GM18507 (cell line): ENCODE data around the gene OLIG1.

Source experiments
- DNase-seq: peaks from one replicate; pipeline ENCODE4 v3.0.0; 2011; ENCODE audit warnings: low read depth; ENCODE audit not compliant: insufficient read length; ENCODE audit errors: extremely low spot score
- FAIRE-seq: peaks from 2 replicates; lab custom pipeline; 2011; peaks lifted over from hg19 to GRCh38; lab: Jason Lieb, UNC

Gene OLIG1

DNA sequence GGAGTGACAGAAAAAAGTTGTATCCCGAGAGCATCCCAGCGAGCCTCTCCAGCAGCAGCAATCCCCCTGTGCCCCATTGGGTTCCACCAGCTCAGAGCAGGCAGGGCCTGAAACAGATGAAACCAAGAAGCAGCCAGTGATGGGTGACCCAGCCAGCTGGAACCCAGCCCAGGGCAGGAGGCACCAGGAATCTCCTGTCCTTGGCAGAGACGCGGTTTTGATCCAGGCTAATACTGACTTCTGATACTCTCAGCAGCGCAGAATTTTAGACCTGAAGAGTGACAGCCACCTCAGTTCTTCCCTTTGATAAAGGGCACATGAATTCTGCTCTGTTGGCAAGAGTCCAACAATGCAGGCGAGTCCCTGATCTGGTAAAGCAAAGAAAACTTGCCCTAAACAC is 11.4 kb upstream of the OLIG1 start:
- no peak for DNase-seq
- no peak for FAIRE-seq

DNA sequence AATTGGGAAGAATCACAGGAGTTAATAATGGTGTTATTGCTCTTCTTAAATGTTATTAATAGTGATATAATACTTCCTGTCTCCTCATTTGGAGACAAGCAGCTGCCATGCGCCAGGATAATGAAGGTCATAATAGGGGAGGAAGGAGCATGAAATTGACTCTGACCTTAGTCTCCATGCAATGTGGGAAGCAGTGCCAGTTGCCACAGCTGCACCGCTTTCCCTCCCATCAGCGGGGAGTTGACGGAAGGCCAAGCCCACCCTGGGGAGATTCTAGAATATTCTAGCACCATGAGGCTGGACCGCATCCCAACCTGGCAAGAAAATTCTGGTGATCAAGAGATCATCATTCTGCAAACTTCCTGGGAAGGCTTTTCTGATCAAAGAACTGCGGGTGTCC is 11.0 kb upstream of the OLIG1 start:
- FAIRE-seq (no peak), DNase-seq (no peak)

DNA sequence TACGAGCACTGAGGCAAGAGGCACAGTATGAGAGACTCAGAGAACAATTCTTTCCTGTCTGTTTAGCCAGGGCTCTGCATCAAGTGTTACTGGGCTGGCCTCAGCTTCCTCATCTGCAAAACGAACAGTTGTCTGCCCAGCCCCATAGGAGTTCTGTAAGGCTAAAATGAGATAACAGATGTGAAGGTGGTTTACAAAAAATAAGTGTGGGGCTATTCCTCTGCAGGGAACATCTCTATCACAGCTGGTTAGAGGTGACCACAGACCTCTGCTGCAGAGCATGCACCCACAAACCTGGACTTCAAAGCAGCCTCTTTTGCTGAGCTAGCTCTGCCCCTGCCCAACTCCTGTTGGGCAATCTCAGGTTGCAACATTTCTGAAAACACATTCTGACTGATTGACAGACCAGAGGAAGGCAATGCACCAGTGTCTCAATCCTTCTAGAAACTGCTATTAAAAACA is 10.5 kb upstream of the OLIG1 start:
- DNase-seq (no peak), FAIRE-seq (no peak)

- FAIRE-seq: no peak
These were observed 8.7 kb upstream of the OLIG1 start for GRCh38 chr21:33061233-33061632.

DNA sequence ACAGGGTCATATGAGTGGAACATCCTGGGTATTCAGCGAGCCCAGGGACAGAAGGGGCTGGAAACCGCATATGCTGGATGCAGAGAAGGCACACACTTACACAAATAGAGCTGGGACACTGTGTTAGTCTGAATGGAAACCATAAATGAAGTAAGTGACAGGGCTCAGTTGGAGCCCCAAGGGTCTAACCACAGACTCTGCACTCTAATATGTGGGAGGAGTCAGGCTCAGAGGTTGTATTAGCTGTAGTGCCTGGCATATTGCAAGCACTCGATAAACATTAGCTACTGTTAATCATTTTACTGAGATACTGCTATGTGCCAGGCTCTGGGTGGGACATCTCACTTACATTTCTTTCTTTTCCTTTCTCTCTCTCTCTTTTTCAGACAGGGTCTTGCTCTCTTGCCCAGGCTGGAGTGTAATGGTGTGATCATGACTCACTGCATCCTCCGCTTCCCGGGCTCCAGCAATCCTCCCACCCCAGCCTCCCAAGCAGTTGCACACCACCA is 6.5 kb upstream of the OLIG1 start:
- FAIRE-seq: no peak
- no peak for DNase-seq

More at GRCh38 chr21:33061233-33061632, 8.7 kb upstream of the OLIG1 start:
- no peak for DNase-seq

DNA sequence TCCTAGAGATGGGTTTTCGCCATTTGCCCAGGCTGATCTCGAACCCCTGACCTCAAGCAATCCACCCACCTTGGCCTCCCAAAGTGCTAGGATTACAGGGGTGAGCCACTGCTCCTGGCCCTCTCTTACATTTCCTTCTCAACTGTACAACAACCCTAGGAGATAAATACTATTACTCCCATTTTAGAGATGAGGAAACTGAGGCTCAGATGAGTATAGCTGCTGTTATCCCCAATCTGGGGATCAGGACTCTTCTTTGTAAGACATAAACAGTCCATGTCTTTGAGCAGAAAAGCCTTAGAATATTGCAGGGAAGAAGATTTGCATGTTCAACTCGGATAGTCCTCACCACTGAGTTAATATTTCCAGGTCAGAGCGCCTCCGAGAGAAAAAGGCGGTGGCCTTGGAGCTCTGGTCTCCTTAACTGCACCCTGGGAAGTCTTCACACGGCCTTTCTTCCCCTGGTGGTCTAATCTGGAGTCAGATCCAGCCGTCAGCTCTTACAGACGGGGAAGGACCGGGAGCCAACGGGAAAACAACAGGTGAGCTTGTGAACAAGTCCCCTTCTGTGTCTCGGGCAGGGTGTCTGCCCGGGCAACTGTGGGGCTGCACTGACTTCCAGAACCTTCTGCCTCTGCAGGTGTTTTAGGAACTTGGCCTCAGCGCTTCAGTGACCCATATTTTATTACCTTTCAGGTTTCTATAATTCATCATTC is 5.9 kb upstream of the OLIG1 start:
- FAIRE-seq: no peak

DNA sequence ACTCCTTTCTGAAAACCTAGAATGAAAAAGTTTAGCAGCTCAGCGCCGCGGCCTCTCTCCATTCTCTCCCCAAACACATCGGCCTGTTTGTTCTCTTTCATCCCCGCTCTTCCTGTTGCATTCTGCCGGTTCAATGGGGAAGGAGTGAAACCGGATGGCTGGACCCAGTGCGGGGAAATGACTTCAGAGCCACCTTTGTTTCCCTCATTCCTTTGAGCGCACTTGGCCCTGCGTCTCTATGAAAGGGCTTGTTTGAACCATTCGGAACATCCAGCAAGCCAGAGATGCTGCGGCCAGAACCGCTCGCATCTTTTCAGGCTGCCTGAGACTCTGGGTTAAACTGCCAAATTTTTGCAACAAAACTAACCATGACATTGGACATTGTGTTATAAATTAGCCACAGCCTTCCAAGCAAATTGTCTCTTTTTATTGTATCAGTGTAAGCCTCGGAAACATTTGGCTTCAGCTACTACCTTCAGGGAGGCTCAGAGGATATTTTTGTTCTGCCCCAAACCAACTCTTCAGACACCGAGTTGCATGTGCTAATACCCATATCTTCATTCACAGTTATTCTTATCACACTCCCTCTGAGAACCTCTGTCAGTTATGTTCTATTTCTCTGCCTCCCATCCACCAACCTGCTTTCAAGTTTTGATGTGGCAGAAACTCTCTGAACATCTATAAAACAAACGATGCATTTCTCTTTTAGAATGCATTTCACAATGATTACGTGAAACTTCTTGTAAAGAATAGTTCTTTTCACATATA is 5.1 kb upstream of the OLIG1 start:
- DNase-seq (no peak), FAIRE-seq (no peak)

More for the DNA sequence above, 5.9 kb upstream of the OLIG1 start:
- no peak for DNase-seq

- DNase-seq (no peak), FAIRE-seq (no peak)
These were observed 2.9 kb upstream of the OLIG1 start for GRCh38 chr21:33067043-33067442.

- DNase-seq: no peak
- no peak for FAIRE-seq
These were observed 2.5 kb upstream of the OLIG1 start for GRCh38 chr21:33067457-33067856.

- FAIRE-seq: no peak
- DNase-seq: no peak
These were observed 698 bp upstream of the OLIG1 start for GRCh38 chr21:33069243-33069642.

GRCh38 chr21:33069645-33069993 is 322 bp upstream of the OLIG1 start:
- no peak for DNase-seq
- FAIRE-seq: no peak

DNA sequence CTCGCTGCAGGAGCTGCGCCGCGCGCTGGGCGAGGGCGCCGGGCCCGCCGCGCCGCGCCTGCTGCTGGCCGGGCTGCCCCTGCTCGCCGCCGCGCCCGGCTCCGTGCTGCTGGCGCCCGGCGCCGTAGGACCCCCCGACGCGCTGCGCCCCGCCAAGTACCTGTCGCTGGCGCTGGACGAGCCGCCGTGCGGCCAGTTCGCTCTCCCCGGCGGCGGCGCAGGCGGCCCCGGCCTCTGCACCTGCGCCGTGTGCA is 730 bp downstream of the OLIG1 start:
- no peak for FAIRE-seq
- DNase-seq: no peak

DNA sequence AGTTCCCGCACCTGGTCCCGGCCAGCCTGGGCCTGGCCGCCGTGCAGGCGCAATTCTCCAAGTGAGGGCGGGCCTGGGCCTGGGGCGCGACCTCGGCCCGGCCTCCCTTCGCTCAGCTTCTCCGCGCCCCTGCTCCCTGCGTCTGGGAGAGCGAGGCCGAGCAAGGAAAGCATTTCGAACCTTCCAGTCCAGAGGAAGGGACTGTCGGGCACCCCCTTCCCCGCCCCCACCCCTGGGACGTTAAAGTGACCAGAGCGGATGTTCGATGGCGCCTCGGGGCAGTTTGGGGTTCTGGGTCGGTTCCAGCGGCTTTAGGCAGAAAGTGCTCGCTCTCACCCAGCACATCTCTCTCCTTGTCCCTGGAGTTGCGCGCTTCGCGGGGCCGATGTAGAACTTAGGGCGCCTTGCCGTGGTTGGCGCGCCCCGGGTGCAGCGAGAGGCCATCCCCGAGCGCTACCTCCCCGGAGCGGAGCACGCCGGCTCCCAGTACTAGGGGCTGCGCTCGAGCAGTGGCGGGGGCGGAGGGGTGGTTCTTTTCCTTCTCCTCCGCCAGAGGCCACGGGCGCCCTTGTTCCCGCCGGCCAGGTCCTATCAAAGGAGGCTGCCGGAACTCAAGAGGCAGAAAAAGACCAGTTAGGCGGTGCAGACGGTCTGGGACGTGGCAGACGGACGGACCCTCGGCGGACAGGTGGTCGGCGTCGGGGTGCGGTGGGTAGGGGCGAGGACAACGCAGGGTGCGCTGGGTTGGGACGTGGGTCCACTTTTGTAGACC is 1.2 kb downstream of the OLIG1 start:
- DNase-seq: no peak
- FAIRE-seq: no peak

GRCh38 chr21:33071770-33072306 is 1.9 kb downstream of the OLIG1 start:
- DNase-seq (no peak), FAIRE-seq (no peak)

DNA sequence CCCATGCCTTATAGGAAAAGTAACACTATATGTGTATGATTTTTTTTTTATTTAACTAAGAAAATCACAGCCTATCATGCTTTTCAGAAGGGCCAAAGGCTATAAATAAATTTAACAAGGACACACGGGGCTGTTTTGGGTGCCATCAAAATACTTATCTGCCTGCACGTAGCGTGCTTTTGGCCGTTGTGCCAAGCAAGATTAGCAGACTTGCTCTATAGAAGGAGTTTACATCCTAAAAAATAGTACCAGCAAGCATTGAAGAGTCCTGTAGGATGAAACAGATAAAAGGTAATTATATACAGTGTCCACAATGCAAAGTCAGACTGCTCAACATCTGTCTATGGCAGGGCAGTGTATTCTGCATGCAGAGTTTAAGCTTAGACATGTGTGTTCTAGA is 3.7 kb downstream of the OLIG1 start:
- DNase-seq (no peak), FAIRE-seq (no peak)

DNA sequence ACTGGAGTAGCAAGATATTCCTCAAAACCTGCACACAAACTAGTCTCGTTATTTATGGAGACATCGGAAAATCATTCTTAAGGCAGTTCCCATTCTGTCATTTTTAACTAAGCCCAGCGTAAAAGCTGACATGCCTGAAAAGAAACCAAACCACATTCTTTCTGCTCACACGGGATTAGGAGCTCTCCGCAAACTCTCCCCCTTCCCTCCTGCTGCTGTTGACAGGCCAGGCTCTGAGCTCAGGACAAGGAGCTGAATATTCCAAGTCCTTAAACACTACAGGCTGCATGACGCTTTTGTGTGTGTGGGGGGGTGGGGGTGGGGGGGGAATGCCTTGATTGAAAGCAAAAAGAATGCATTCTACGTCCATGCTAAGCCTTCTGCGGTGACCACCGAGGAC is 5.2 kb downstream of the OLIG1 start:
- DNase-seq: no peak
- no peak for FAIRE-seq

GRCh38 chr21:33075596-33076195 is 5.8 kb downstream of the OLIG1 start:
- FAIRE-seq (no peak), DNase-seq (no peak)

- FAIRE-seq (no peak), DNase-seq (no peak)
These were observed 6.8 kb downstream of the OLIG1 start for GRCh38 chr21:33076600-33077329.

DNA sequence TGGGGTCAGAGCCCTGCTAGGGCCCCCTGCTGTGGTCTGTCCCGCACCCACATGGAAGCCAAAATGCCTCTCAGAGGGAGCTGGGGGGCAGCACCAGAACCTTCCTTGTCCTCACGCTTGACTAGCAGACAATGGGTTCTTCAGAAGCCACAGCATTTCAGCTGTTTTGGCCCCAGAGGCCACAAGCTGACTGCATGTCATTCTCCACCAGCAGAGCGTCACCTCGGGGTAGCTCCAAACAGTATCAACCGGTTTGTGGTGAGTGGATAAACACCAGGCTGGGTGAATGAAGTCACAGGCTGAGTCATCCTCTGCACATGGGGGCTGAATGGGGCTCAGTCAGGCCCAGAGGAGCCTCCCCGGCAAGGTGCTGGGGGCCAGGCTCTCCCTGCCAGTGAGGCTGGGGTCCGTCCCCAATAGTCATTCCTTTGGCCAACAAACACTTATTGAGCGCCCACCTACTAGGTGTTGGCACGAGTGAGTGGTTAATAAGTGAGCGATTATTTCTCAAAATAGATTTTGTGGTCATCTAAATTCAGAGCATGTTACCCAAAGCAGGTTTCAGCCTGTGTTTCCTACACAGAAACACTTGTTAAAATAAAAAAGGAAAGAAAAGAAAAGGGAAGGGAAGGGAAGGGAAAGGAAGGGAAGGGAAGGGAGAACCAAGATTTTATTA is 9.1 kb downstream of the OLIG1 start:
- DNase-seq: peak; percentile 82
- FAIRE-seq: peak; percentile 99
